ENCODE measurements around the gene NHEJ1.

DNA sequence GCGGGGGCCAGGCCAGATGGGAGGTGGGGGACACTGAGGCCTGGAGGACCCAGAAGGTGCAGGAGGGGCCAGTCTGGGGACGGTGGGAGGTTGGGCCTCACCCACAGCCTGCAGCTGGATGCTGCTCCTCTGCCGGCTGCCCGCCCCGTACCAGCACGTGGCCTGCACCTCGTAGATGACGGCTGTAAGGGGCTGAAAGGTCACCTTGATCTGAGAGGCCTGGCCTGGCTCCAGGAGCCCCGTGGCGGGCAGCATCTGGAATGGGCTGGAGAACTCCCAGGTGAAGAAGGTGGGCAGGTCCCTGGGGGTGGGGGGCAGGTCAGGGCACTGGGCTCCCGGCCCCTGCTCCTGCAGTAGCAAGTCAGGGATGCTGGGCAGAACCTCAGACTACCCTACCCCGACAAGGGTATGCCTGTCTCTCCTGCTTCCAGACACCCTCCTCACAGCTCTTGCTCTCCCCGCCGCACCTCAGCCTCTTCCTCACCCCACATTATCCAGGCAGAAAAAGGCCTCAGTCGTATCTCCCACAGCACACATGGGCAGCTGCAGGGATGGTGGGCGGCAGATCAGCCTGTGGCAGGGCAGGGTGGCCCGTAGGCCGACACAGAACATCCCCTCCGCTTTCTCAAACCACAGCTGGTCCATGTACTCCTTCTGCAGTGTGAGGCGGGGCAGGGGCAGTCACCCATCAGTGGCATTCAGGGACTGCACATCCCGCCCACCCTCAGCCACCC lies 129.4 kb downstream of the NHEJ1 start:
- TF ChIP-seq CEBPB (IDR thresholded peaks at IDR 0.05; ENCODE audit: low read depth) (no peak), ELF1 (IDR thresholded peaks at IDR 0.05; ENCODE audit: borderline replicate concordance, low read depth) (no peak), POLR2AphosphoS5 (IDR thresholded peaks at IDR 0.05; ENCODE audit: low read depth, low read length) (no peak), POLR2A (IDR thresholded peaks at IDR 0.05; ENCODE audit: borderline replicate concordance, extremely low read depth, insufficient read depth, insufficient read length) (no peak), RAD21 (IDR thresholded peaks at IDR 0.05; ENCODE audit: low read depth) (no peak), EGR1 (IDR thresholded peaks at IDR 0.05; ENCODE audit: low read depth) (no peak), SP1 (IDR thresholded peaks at IDR 0.05; ENCODE audit: low read depth) (no peak), JUND (IDR thresholded peaks at IDR 0.05) (no peak), CBX3 (IDR thresholded peaks at IDR 0.05; ENCODE audit: low read depth) (no peak), TCF7L2 (IDR thresholded peaks at IDR 0.05; ENCODE audit: borderline replicate concordance, extremely low read depth, insufficient read depth, insufficient read length) (no peak), EZH2 (IDR thresholded peaks at IDR 0.05) (no peak)
- TF ChIP-seq, protein P1, sequence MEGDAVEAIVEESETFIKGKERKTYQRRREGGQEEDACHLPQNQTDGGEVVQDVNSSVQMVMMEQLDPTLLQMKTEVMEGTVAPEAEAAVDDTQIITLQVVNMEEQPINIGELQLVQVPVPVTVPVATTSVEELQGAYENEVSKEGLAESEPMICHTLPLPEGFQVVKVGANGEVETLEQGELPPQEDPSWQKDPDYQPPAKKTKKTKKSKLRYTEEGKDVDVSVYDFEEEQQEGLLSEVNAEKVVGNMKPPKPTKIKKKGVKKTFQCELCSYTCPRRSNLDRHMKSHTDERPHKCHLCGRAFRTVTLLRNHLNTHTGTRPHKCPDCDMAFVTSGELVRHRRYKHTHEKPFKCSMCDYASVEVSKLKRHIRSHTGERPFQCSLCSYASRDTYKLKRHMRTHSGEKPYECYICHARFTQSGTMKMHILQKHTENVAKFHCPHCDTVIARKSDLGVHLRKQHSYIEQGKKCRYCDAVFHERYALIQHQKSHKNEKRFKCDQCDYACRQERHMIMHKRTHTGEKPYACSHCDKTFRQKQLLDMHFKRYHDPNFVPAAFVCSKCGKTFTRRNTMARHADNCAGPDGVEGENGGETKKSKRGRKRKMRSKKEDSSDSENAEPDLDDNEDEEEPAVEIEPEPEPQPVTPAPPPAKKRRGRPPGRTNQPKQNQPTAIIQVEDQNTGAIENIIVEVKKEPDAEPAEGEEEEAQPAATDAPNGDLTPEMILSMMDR (IDR thresholded peaks at IDR 0.05 in 2 of 3, conservative IDR thresholded peaks at IDR 0.05 in 1 of 3; ENCODE audit: borderline replicate concordance in 1 of 3, insufficient read depth in 1 of 3, low read depth in 2 of 3, low read length in 2 of 3): no peak
- TF ChIP-seq, protein P2, sequence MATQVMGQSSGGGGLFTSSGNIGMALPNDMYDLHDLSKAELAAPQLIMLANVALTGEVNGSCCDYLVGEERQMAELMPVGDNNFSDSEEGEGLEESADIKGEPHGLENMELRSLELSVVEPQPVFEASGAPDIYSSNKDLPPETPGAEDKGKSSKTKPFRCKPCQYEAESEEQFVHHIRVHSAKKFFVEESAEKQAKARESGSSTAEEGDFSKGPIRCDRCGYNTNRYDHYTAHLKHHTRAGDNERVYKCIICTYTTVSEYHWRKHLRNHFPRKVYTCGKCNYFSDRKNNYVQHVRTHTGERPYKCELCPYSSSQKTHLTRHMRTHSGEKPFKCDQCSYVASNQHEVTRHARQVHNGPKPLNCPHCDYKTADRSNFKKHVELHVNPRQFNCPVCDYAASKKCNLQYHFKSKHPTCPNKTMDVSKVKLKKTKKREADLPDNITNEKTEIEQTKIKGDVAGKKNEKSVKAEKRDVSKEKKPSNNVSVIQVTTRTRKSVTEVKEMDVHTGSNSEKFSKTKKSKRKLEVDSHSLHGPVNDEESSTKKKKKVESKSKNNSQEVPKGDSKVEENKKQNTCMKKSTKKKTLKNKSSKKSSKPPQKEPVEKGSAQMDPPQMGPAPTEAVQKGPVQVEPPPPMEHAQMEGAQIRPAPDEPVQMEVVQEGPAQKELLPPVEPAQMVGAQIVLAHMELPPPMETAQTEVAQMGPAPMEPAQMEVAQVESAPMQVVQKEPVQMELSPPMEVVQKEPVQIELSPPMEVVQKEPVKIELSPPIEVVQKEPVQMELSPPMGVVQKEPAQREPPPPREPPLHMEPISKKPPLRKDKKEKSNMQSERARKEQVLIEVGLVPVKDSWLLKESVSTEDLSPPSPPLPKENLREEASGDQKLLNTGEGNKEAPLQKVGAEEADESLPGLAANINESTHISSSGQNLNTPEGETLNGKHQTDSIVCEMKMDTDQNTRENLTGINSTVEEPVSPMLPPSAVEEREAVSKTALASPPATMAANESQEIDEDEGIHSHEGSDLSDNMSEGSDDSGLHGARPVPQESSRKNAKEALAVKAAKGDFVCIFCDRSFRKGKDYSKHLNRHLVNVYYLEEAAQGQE (IDR thresholded peaks at IDR 0.05; ENCODE audit: low read depth): no peak

Measured in HCT116 (cell line).